GM21825 (cell line): Measurements from ENCODE around the gene CHD3.

ENCODE experiments used
- ATAC-seq: cut with Tn5 transposase; IDR thresholded peaks from one replicate; pipeline ENCODE4 v1.9.1; 2021; ENCODE audit warnings: mild to moderate bottlenecking, moderate library complexity; ENCODE audit not compliant: unreplicated experiment

Gene CHD3

DNA sequence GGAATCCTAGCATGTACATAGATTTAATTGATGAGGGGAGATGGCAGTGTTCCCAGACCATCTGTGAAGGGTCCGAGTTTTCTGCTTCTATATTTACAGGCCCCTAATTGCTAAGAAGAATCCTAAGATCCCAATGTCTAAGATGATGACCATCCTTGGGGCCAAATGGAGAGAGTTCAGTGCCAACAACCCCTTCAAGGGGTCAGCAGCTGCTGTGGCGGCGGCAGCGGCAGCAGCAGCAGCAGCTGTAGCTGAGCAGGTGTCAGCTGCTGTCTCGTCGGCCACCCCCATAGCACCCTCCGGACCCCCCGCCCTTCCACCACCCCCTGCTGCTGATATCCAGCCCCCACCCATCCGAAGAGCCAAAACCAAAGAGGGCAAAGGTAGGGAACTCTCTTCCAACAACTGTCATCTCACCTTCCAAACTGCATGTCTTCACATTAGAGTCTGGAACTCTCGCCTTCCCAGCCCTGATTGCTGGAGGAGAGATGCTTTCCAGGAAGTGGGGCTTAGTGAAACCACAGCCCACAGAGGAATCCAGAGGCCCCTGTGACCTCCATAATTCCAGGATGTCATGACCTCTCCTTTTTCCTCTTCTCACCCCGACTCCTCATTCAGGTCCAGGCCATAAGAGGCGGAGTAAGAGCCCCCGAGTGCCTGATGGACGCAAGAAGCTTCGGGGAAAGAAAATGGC lies 4.7 kb downstream of the CHD3 start:
- ATAC-seq: no peak

- ATAC-seq: no peak
These were observed 5.6 kb downstream of the CHD3 start for GRCh38 chr17:7894226-7894625.

- ATAC-seq: no peak
These were observed 6.3 kb downstream of the CHD3 start for GRCh38 chr17:7894866-7895265.

- no peak for ATAC-seq
These were observed 8.5 kb downstream of the CHD3 start for GRCh38 chr17:7897090-7897489.

DNA sequence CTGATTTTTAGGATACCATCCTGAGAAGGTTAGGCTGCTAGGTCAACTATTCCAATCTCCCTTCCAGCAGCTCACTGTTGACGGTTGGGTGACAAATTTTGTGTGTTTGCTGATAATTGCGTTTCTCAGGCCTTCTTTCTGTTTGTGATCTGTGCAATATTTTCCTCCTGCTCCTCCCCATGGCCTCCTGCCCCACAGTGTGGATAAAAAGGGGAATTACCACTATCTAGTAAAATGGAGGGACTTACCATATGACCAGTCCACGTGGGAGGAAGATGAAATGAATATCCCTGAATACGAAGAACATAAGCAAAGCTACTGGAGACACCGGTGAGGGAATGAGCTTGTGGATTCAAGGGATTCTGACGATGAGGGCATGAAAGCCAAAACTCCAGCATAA lies 9.2 kb downstream of the CHD3 start:
- ATAC-seq: no peak

DNA sequence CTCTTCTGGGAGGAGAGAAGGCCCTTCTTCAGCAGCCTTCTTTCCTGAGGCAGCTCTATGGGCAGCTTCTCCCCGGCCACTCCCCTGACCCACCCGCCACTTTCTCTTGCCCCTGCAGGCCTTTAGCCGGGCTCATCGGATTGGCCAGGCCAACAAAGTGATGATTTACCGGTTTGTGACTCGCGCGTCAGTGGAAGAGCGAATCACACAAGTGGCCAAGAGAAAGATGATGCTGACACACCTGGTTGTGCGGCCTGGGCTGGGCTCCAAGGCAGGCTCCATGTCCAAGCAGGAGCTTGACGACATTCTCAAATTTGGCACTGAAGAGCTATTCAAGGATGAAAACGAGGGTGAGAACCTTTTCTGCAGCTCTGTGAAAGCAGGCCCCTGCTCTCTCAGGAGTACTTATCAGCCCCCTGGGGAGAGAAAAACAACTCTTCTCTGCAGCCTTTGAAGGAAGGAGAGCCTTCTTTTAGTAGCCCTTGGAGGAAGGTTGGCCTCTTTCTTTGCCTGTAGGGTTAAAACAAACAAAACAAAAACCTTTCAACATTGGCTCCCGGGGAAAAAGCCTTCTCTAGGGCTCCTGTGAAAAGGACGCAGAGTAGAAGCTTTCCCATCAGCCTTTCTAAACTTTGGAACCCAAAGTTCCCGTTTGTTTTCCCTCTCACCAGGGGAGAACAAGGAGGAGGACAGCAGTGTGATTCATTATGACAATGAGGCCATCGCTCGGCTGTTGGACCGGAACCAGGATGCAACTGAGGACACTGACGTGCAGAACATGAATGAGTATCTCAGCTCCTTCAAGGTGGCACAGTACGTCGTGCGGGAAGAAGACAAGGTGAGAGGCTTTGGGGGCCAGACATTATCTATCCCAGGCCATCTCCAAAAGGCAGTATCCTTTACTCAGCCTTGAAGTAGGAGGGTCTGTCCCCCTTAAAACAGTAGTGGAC lies 14.8 kb downstream of the CHD3 start:
- no peak for ATAC-seq

DNA sequence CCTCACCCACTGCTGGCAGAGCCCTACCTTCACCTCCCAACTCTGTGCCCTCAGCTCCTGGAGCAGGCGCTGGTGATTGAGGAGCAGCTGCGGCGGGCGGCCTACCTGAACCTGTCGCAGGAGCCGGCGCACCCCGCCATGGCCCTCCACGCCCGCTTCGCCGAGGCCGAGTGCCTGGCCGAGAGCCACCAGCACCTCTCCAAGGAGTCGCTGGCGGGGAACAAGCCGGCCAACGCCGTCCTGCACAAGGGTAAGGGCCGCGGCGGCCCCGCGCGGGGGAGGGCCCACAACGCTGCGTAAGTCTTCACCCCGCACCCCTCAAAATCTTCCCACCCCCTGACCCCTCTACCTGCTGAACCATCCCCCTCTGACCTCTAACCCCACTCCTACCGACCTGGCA lies 20.5 kb downstream of the CHD3 start:
- ATAC-seq: no peak

GRCh38 chr17:7910281-7910680 lies 21.7 kb downstream of the CHD3 start:
- ATAC-seq: no peak

- no peak for ATAC-seq
These were observed 22.1 kb downstream of the CHD3 start for GRCh38 chr17:7910711-7911110.

DNA sequence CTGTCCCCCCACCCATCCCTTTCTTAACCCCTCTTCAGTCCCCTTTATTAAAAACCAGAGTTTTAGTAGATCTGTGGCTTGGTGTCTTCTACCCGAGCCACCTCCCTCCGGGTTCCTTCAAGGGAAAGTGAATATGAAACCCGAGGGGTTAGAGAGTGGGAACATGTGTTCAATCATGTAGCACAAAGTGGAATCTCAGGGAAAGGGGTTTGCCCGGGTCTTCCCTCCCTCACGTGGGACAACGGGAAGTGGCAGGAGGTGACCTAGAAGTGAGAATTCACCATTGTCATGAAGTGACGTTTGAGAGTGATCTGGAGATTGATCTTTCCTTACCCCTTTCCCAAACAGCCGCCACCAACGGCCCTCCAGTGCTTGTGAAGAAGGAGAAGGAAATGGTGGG lies 22.5 kb downstream of the CHD3 start:
- ATAC-seq: no peak

- ATAC-seq: no peak
These were observed 24.4 kb downstream of the CHD3 start for GRCh38 chr17:7912927-7913524.

- ATAC-seq: peak; percentile 19
These were observed 26.6 kb downstream of the CHD3 start for GRCh38 chr17:7915179-7915610.

GRCh38 chr17:7915611-7916384 lies 27.2 kb downstream of the CHD3 start, which contains the start of gene RNF227:
Gene RNF227 (minus strand): TSS chr17:7916289. CDS start chr17:7916195, 94 bp downstream.
- ATAC-seq: peak; percentile 63

DNA sequence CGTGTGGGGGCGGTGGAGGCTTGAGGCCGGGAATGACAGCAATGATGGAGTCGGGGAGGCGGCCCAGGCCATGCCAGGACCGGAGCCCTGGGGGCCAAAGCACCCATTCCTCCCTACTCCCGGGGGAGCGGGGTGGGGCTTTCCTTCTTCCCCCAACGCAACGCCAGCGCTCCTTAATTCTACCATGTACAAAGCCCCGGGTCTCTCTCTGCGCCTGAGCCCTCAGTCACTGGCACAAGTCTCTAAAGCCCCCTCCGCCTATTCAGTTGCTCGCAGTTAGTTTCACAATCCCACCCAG lies 27.7 kb downstream of the CHD3 start:
- ATAC-seq: no peak

DNA sequence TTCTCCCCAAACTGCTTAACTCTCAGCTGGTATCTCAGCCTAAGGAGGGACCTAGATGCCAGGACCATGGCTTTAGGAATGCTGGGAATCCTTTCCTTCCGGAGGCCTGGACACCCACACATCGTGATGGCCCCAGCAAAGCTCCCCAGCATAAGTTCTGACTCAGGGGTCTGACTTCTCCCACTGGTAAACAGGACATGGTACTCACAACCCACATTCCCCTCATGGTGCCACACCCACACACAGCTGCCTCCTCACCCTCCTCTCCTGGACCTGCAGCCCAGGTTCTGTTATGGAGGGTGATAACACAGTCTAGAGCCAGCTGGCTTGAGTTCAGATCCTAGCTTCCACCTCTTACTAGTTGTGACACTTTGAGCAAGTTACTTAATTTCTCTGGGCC lies 28.2 kb downstream of the CHD3 start:
- no peak for ATAC-seq

GRCh38 chr17:7922269-7922844 lies 33.8 kb downstream of the CHD3 start:
- ATAC-seq: no peak

DNA sequence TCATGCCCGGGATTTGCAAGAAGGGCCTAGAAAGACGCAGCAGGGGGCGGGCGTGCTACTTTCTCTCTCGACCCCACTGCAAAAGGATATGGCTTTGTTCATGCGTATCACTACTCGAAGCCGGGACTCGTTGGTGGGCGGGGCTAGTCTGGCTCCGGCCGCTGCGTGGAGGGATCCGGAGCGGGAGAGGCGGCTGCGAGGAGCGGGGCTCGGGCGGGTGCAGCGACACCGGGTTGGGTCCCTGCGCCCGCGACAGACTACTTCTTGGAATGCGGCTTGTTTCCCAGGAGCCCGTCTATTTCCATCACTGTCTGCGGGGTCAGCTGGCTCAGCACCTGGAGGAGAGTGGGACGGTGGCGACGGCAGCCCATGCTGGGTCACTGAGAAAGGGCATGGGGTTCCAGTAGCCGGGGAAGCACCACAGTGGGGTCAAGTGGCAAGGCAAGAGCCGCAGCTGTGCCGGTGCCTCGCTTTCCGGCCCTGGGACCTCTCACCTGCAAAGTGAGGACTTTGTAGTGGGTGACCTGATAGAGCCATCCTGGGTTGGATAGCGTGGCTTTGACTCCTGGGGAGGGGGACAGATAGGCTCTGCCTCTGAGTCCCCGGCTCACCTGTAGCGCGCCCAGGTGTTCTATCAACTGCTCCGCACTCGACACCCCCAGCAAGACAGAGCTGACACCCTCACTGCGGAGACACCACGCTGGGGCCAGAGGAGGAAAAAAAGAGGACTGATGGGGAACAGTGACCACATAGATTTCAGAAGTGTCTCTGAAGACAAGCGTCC lies 34.4 kb downstream of the CHD3 start:
- no peak for ATAC-seq

DNA sequence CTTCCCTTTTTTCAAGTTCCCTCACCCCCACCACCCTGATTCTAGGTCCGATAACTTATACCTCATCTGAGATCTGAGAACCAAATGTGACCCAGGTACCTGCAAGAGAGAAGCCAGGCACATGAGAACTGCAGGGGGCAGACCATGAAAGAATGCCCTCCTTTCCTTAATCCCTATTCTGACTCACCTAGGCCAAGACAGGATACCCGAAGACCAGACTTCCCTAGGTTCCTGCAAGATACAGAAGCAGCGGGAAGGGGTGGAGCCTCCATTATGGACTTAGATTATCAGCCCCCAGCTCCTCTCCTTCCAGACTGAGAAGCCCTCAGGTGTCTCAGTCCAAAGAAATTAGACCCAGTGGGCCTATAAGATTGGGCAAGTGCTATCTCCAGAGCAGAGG lies 39.0 kb downstream of the CHD3 start:
- no peak for ATAC-seq

GRCh38 chr17:7929158-7930023 lies 40.8 kb downstream of the CHD3 start, which contains the start of gene KCNAB3:
Gene KCNAB3 (minus strand): TSS chr17:7929856. CDS start chr17:7929435, 421 bp downstream.
- ATAC-seq: no peak
